A673 (cell line): ENCODE measurements around the gene PDHA1. TPM values are rescaled to one million over a fixed set of nuclear protein-coding genes. Genes with fewer than 3 reads are reported as not detected.

Experiments
- BruUV-seq: library from RNA; stranded (reverse); fragments of 400-500 nt; replicated peaks from 2 replicates; lab custom pipeline; 2021; lab: Mats Ljungman, UMichigan
- CTCF ChIA-PET: fragments of 300-600 bp; sonication (Branson Sonifier 250); formaldehyde crosslinking; loops from one replicate; lab custom pipeline; 2022; ENCODE audit warnings: antibody characterized with exemption; lab: Charles Lee
- POLR2A ChIA-PET: fragments of 300-600 bp; sonication (Branson Sonifier 250); formaldehyde crosslinking; loops from one replicate; lab custom pipeline; 2022; ENCODE audit warnings: antibody characterized with exemption; ENCODE audit not compliant: low non-redundant PET; lab: Charles Lee
- DNase-seq: peaks from one replicate; pipeline ENCODE4 v3.0.0-alpha.2; 2015; ENCODE audit warnings: low spot score
- H3K27ac ChIP-seq: fragments of 200-600 bp; sonication (generic); 2 replicates; pipeline ENCODE4 v1.5.1; 2016; ENCODE audit warnings: mixed run types, low read depth, mild to moderate bottlenecking, mixed read lengths, antibody characterized with exemption, low read length; ENCODE audit not compliant: poor library complexity, severe bottlenecking
- H3K27me3 ChIP-seq: fragments of 200-600 bp; sonication (generic); replicated peaks from 2 replicates; pipeline ENCODE4 v1.6.1; 2017; ENCODE audit warnings: mixed run types, low read depth, mild to moderate bottlenecking, mixed read lengths, antibody characterized with exemption, low read length; ENCODE audit not compliant: insufficient read depth, poor library complexity
- H3K36me3 ChIP-seq: fragments of 200-600 bp; sonication (generic); 2 replicates; pipeline ENCODE4 v1.6.1; 2016; ENCODE audit warnings: mixed run types, mild to moderate bottlenecking, mixed read lengths, antibody characterized with exemption, low read length; ENCODE audit not compliant: insufficient read depth, poor library complexity, severe bottlenecking
- H3K4me1 ChIP-seq: fragments of 200-600 bp; sonication (generic); 2 replicates; pipeline ENCODE4 v1.6.1; 2017; ENCODE audit warnings: mixed run types, mild to moderate bottlenecking, mixed read lengths, antibody characterized with exemption, low read length; ENCODE audit not compliant: insufficient read depth, poor library complexity, severe bottlenecking
- H3K4me3 ChIP-seq: fragments of 200-600 bp; sonication (generic); 2 replicates; pipeline ENCODE4 v1.5.1; 2016; ENCODE audit warnings: low read depth, mixed run types, mild to moderate bottlenecking, mixed read lengths, low read length; ENCODE audit not compliant: poor library complexity, severe bottlenecking
- H3K9me3 ChIP-seq: fragments of 200-600 bp; sonication (generic); 2 replicates; pipeline ENCODE4 v1.6.1; 2016; ENCODE audit warnings: mixed run types, low read depth, mild to moderate bottlenecking, mixed read lengths, antibody characterized with exemption, low read length; ENCODE audit not compliant: poor library complexity, severe bottlenecking
- EZH2 ChIP-seq: fragments of 200-600 bp; sonication (generic); IDR thresholded peaks from 2 replicates; pipeline ENCODE4 v1.6.1; 2017; ENCODE audit warnings: borderline replicate concordance, low read depth, mild to moderate bottlenecking, mixed read lengths, antibody characterized with exemption, low read length; ENCODE audit not compliant: poor library complexity, severe bottlenecking
- intact Hi-C: fragments of 100-400 bp; cut with micrococcal nuclease; formaldehyde crosslinking; loops from one replicate; pipeline ENCODE4 v1.10.0; 2022; ENCODE audit not compliant: unreplicated experiment
- total RNA-seq: library from RNA; stranded (reverse); gene quantifications from 2 replicates; pipeline ENCODE4 v1.2.3, GENCODE V29; 2021
- TF ChIP-seq, protein P1 (sequence below): fragments of 300-800, 200-600 bp; sonication (generic); conservative IDR thresholded peaks from 2 replicates; pipeline ENCODE4 v1.5.1; 2017; ENCODE audit warnings: low read depth, mild to moderate bottlenecking, antibody characterized with exemption, low read length, moderate library complexity, mixed read lengths

Gene PDHA1
- total RNA-seq, 1 experiment from 2014 or later, result 350 TPM

GRCh38 chrX:19370061-19370460, 26.3 kb downstream of the PDHA1 start:
- Histone ChIP-seq H3K4me3 (no peak overlapping the region), H3K9me3 (no peaks in the 10 kb centered on the region), H3K27me3 (peaks cover 6% of the 10 kb centered on the region), H3K4me1 (no peaks in the 10 kb centered on the region), H3K36me3 (no peaks in the 10 kb centered on the region), H3K27ac (no peak overlapping the region)
- DNase-seq, result no peak
- BruUV-seq, result no TSS peak
- ChIA-PET POLR2A (no interaction called here), CTCF (no interaction called here)
- no peak for TF ChIP-seq EZH2
- TF ChIP-seq, protein P1, sequence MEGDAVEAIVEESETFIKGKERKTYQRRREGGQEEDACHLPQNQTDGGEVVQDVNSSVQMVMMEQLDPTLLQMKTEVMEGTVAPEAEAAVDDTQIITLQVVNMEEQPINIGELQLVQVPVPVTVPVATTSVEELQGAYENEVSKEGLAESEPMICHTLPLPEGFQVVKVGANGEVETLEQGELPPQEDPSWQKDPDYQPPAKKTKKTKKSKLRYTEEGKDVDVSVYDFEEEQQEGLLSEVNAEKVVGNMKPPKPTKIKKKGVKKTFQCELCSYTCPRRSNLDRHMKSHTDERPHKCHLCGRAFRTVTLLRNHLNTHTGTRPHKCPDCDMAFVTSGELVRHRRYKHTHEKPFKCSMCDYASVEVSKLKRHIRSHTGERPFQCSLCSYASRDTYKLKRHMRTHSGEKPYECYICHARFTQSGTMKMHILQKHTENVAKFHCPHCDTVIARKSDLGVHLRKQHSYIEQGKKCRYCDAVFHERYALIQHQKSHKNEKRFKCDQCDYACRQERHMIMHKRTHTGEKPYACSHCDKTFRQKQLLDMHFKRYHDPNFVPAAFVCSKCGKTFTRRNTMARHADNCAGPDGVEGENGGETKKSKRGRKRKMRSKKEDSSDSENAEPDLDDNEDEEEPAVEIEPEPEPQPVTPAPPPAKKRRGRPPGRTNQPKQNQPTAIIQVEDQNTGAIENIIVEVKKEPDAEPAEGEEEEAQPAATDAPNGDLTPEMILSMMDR, result no peak
- intact Hi-C loops, result no loop called here

- Histone ChIP-seq H3K4me3 (peak overlapping the region; percentile 39), H3K9me3 (no peaks in the 10 kb centered on the region), H3K27ac (no peak overlapping the region), H3K27me3 (peaks cover 6% of the 10 kb centered on the region), H3K36me3 (no peaks in the 10 kb centered on the region), H3K4me1 (no peaks in the 10 kb centered on the region)
- peak; percentile 81 for DNase-seq
- ChIA-PET POLR2A (interaction anchor here (0.6 to 0.7 kb wide), 3 partner anchors 11 to 368 kb away, joined by 3 to 8 read pairs (median 3); no protein-coding TSS in a partner anchor), CTCF (interaction anchor here (0.6 to 1.9 kb wide), 4 partner anchors 11 to 523 kb away, joined by 7 to 17 read pairs (median 10); no protein-coding TSS in a partner anchor)
- intact Hi-C loops, result loop anchor here (1.0 kb wide), 1 partner anchor 161 kb away; no protein-coding TSS in a partner anchor
- no peak for TF ChIP-seq EZH2
- TF ChIP-seq, protein P1, result peak; percentile 90
- no TSS peak for BruUV-seq
Observed at GRCh38 chrX:19372170-19372546, 28.4 kb downstream of the PDHA1 start.

GRCh38 chrX:19372547-19373331, 29.0 kb downstream of the PDHA1 start:
- peaks cover 6% of the 10 kb centered on the region for H3K27me3 ChIP-seq
- H3K36me3 ChIP-seq, result no peaks in the 10 kb centered on the region
- no peaks in the 10 kb centered on the region for H3K4me1 ChIP-seq
- no TSS peak for BruUV-seq
- ChIA-PET POLR2A (interaction anchor here (0.6 to 0.7 kb wide), 3 partner anchors 10 to 368 kb away, joined by 3 to 8 read pairs (median 3); no protein-coding TSS in a partner anchor), CTCF (interaction anchor here (0.6 to 1.9 kb wide), 3 partner anchors 10 to 522 kb away, joined by 7 to 17 read pairs (median 10); no protein-coding TSS in a partner anchor)
- no peak for TF ChIP-seq EZH2
- TF ChIP-seq, protein P1, result no peak
- no peak overlapping the region for H3K27ac ChIP-seq
- H3K9me3 ChIP-seq, result no peaks in the 10 kb centered on the region
- H3K4me3 ChIP-seq, result peak overlapping the region; percentile 39
- DNase-seq, result peak; percentile 21
- intact Hi-C loops, result loop anchor here (1.0 kb wide), 1 partner anchor 161 kb away; no protein-coding TSS in a partner anchor
